Measurements from ENCODE around the gene MACF1. TPM values are rescaled to one million over a fixed set of nuclear protein-coding genes. Genes with fewer than 3 reads are reported as not detected.

The MACF1 gene
- total RNA-seq, 2 donors from 2014 or later = 214 to 251 TPM

DNA sequence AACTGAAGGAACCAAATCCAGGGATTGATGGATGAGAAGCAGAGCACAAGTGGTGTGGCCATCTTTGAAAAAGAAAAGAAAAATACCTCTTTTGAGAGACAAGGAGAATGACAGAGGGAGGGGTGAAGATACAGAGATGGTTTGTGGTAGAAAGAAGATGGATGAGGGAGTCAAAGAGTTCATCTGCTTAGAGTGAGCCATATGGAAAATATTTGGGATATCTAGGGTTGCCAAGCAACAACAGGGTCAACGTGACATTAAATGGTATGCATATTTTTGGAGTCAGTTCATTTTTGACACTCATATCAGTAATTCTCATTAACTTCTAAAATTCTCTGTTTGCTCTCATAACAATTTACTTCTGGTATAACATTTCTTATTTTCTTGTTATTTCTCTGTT lies 50.7 kb downstream of the MACF1 start:
- TF ChIP-seq, protein P1, sequence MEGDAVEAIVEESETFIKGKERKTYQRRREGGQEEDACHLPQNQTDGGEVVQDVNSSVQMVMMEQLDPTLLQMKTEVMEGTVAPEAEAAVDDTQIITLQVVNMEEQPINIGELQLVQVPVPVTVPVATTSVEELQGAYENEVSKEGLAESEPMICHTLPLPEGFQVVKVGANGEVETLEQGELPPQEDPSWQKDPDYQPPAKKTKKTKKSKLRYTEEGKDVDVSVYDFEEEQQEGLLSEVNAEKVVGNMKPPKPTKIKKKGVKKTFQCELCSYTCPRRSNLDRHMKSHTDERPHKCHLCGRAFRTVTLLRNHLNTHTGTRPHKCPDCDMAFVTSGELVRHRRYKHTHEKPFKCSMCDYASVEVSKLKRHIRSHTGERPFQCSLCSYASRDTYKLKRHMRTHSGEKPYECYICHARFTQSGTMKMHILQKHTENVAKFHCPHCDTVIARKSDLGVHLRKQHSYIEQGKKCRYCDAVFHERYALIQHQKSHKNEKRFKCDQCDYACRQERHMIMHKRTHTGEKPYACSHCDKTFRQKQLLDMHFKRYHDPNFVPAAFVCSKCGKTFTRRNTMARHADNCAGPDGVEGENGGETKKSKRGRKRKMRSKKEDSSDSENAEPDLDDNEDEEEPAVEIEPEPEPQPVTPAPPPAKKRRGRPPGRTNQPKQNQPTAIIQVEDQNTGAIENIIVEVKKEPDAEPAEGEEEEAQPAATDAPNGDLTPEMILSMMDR (conservative IDR thresholded peaks at IDR 0.05) = no peak
- no peak overlapping the region for H3K9ac ChIP-seq (ENCODE audit: extremely low read depth, low read length, poor library complexity, severe bottlenecking)
- H3K27me3 Mint-ChIP-seq (ENCODE audit: insufficient read depth) = no peaks in the 10 kb centered on the region
- H3K36me3 ChIP-seq (ENCODE audit: control insufficient read depth, insufficient read depth, low read length) = peaks cover 19% of the 10 kb centered on the region
- no peak overlapping the region for H3K4me3 ChIP-seq (ENCODE audit: low read length)
- H3K27ac Mint-ChIP-seq = no peak overlapping the region
- H3K27ac ChIP-seq (ENCODE audit: low read depth, low read length) = no peak overlapping the region
- H3K9me3 ChIP-seq (ENCODE audit: control insufficient read depth, low read length) = no peaks in the 10 kb centered on the region
- peaks cover 18% of the 10 kb centered on the region for H3K36me3 Mint-ChIP-seq (ENCODE audit: low read depth)
- no peaks in the 10 kb centered on the region for H3K27me3 ChIP-seq (ENCODE audit: control insufficient read depth, insufficient read depth, low read length, poor library complexity, severe bottlenecking)
- H3K9me3 Mint-ChIP-seq = no peaks in the 10 kb centered on the region
- H3K4me3 Mint-ChIP-seq = no peak overlapping the region
- WGBS, 2 experiments (ENCODE audit: insufficient coverage in 1 of 2, insufficient read length in 1 of 2) = 83 to 92% methylated on average over 1 of the region's 1 CpG
- H3K4me1 ChIP-seq (ENCODE audit: control insufficient read depth, insufficient read depth, low read length) = peaks cover 4% of the 10 kb centered on the region
- no peaks in the 10 kb centered on the region for H3K4me1 Mint-ChIP-seq
- DNase-seq = no peak

- TF ChIP-seq, protein P1 (conservative IDR thresholded peaks at IDR 0.05) = peak; percentile 93
- peaks cover 13% of the 10 kb centered on the region for H3K36me3 ChIP-seq (ENCODE audit: control insufficient read depth, insufficient read depth, low read length)
- Mint-ChIP-seq H3K4me1 (no peaks in the 10 kb centered on the region), H3K36me3 (ENCODE audit: low read depth) (peaks cover 15% of the 10 kb centered on the region), H3K27me3 (ENCODE audit: insufficient read depth) (no peaks in the 10 kb centered on the region), H3K9me3 (no peaks in the 10 kb centered on the region), H3K27ac (peak overlapping the region; percentile 82), H3K4me3 (no peak overlapping the region)
- H3K4me3 ChIP-seq (ENCODE audit: low read length) = no peak overlapping the region
- H3K27me3 ChIP-seq (ENCODE audit: control insufficient read depth, insufficient read depth, low read length, poor library complexity, severe bottlenecking) = no peaks in the 10 kb centered on the region
- no peak overlapping the region for H3K27ac ChIP-seq (ENCODE audit: low read depth, low read length)
- H3K4me1 ChIP-seq (ENCODE audit: control insufficient read depth, insufficient read depth, low read length) = peaks cover 4% of the 10 kb centered on the region
- H3K9me3 ChIP-seq (ENCODE audit: control insufficient read depth, low read length) = no peaks in the 10 kb centered on the region
- WGBS, 2 experiments (ENCODE audit: insufficient coverage in 1 of 2, insufficient read length in 1 of 2) = 58 to 60% methylated on average over 3 to 7 of the region's 7 CpGs
- H3K9ac ChIP-seq (ENCODE audit: extremely low read depth, low read length, poor library complexity, severe bottlenecking) = no peak overlapping the region
- DNase-seq = peak; percentile 93
Observed at GRCh38 chr1:39258146-39258924, 53.8 kb downstream of the MACF1 start.

- peak overlapping the region; percentile 82 for H3K27ac Mint-ChIP-seq
Observed at GRCh38 chr1:39258925-39259244, 54.4 kb downstream of the MACF1 start.

More at GRCh38 chr1:39258925-39259244, 54.4 kb downstream of the MACF1 start:
- Histone ChIP-seq H3K9ac (ENCODE audit: extremely low read depth, low read length, poor library complexity, severe bottlenecking) (no peak overlapping the region), H3K27me3 (ENCODE audit: control insufficient read depth, insufficient read depth, low read length, poor library complexity, severe bottlenecking) (no peaks in the 10 kb centered on the region), H3K36me3 (ENCODE audit: control insufficient read depth, insufficient read depth, low read length) (peaks cover 13% of the 10 kb centered on the region), H3K9me3 (ENCODE audit: control insufficient read depth, low read length) (no peaks in the 10 kb centered on the region), H3K4me3 (ENCODE audit: low read length) (no peak overlapping the region), H3K27ac (ENCODE audit: low read depth, low read length) (no peak overlapping the region), H3K4me1 (ENCODE audit: control insufficient read depth, insufficient read depth, low read length) (peaks cover 4% of the 10 kb centered on the region)
- Mint-ChIP-seq H3K9me3 (no peaks in the 10 kb centered on the region), H3K4me1 (no peaks in the 10 kb centered on the region), H3K4me3 (no peak overlapping the region), H3K36me3 (ENCODE audit: low read depth) (peaks cover 15% of the 10 kb centered on the region), H3K27me3 (ENCODE audit: insufficient read depth) (no peaks in the 10 kb centered on the region)
- TF ChIP-seq, protein P1 (conservative IDR thresholded peaks at IDR 0.05) = no peak
- no peak for DNase-seq
